ENCODE measurements around the gene SCN2A. TPM values are rescaled to one million over a fixed set of nuclear protein-coding genes. Genes with fewer than 3 reads are reported as not detected.

The SCN2A gene
- total RNA-seq, 2 experiments from 2014 or later = not detected

GRCh38 chr2:165198181-165198580 is 41.0 kb upstream of the SCN2A start:
- H3K4me3 Mint-ChIP-seq = no peak overlapping the region
- ChIA-PET CTCF (interaction anchor here (0.7 kb wide), 1 partner anchor 51 kb away, joined by 3 read pairs; no protein-coding TSS in a partner anchor), POLR2A (no interaction called here)
- no peaks in the 10 kb centered on the region for H3K27me3 Mint-ChIP-seq
- H3K27me3 ChIP-seq (ENCODE audit: control insufficient read depth in 1 of 2, insufficient read depth in 2 of 2, low read length in 2 of 2) = no peaks in the 10 kb centered on the region
- no peak for ATAC-seq (ENCODE audit: poor library complexity)
- no peaks in the 10 kb centered on the region for H3K4me1 ChIP-seq (ENCODE audit: insufficient read depth, low read length)
- H3K9me3 ChIP-seq (ENCODE audit: control insufficient read depth in 1 of 2, insufficient read depth in 1 of 2, low read length in 2 of 2) = no peaks in the 10 kb centered on the region
- intact Hi-C loops (cut with DNase I, micrococcal nuclease) = no loop called here
- no peaks in the 10 kb centered on the region for H3K36me3 Mint-ChIP-seq (ENCODE audit: low read depth)
- no peak overlapping the region for H3K4me3 ChIP-seq (ENCODE audit: low read length)
- H3K27ac ChIP-seq (ENCODE audit: low read depth in 1 of 2, low read length in 2 of 2) = no peak overlapping the region
- DNase-seq = no peak
- no peaks in the 10 kb centered on the region for H3K4me1 Mint-ChIP-seq (ENCODE audit: low read depth)
- no peak for TF ChIP-seq CTCF (IDR thresholded peaks at IDR 0.05)
- no peaks in the 10 kb centered on the region for H3K9me3 Mint-ChIP-seq
- H3K36me3 ChIP-seq (ENCODE audit: insufficient read depth, low read length) = no peaks in the 10 kb centered on the region
- no peak overlapping the region for H3K27ac Mint-ChIP-seq

- no peaks in the 10 kb centered on the region for H3K27me3 ChIP-seq (ENCODE audit: control insufficient read depth in 1 of 2, insufficient read depth in 2 of 2, low read length in 2 of 2)
- Mint-ChIP-seq H3K9me3 (no peaks in the 10 kb centered on the region), H3K4me3 (no peak overlapping the region), H3K27ac (no peak overlapping the region), H3K27me3 (no peaks in the 10 kb centered on the region), H3K36me3 (ENCODE audit: low read depth) (no peaks in the 10 kb centered on the region), H3K4me1 (ENCODE audit: low read depth) (no peaks in the 10 kb centered on the region)
- no peaks in the 10 kb centered on the region for H3K36me3 ChIP-seq (ENCODE audit: insufficient read depth, low read length)
- ChIA-PET POLR2A (no interaction called here), CTCF (no interaction called here)
- no peak overlapping the region for H3K4me3 ChIP-seq (ENCODE audit: low read length)
- intact Hi-C loops (cut with DNase I, micrococcal nuclease) = no loop called here
- H3K27ac ChIP-seq (ENCODE audit: low read depth in 1 of 2, low read length in 2 of 2) = no peak overlapping the region
- DNase-seq (no peak), ATAC-seq (ENCODE audit: poor library complexity) (no peak)
- H3K4me1 ChIP-seq (ENCODE audit: insufficient read depth, low read length) = no peaks in the 10 kb centered on the region
- no peak for TF ChIP-seq CTCF (IDR thresholded peaks at IDR 0.05)
- no peaks in the 10 kb centered on the region for H3K9me3 ChIP-seq (ENCODE audit: control insufficient read depth in 1 of 2, insufficient read depth in 1 of 2, low read length in 2 of 2)
Measured at GRCh38 chr2:165202239-165202638, 37.0 kb upstream of the SCN2A start.

GRCh38 chr2:165203689-165204559 is 35.3 kb upstream of the SCN2A start, which contains the start of gene SCN3A:
TSS of gene SCN3A (minus strand) at chr2:165204050. CDS start at chr2:165176394, 27,656 bp downstream.
- Histone ChIP-seq H3K27ac (ENCODE audit: low read depth in 1 of 2, low read length in 2 of 2) (no peak within 1 kb of the TSS), H3K4me1 (ENCODE audit: insufficient read depth, low read length) (no peaks in the 10 kb centered on the region), H3K27me3 (ENCODE audit: control insufficient read depth in 1 of 2, insufficient read depth in 2 of 2, low read length in 2 of 2) (no peaks in the 10 kb centered on the region), H3K9me3 (ENCODE audit: control insufficient read depth in 1 of 2, insufficient read depth in 1 of 2, low read length in 2 of 2) (no peaks in the 10 kb centered on the region), H3K36me3 (ENCODE audit: insufficient read depth, low read length) (no peaks in the 10 kb centered on the region), H3K4me3 (ENCODE audit: low read length) (no peak within 1 kb of the TSS)
- H3K4me3 Mint-ChIP-seq = peak within 1 kb of the TSS; percentile 54
- no peak for ATAC-seq (ENCODE audit: poor library complexity)
- no peaks in the 10 kb centered on the region for H3K36me3 Mint-ChIP-seq (ENCODE audit: low read depth)
- ChIA-PET POLR2A (no interaction called here), CTCF (interaction anchor here (0.7 kb wide), 2 partner anchors 20 to 117 kb away, joined by 3 to 4 read pairs; no protein-coding TSS in a partner anchor)
- intact Hi-C loops (cut with DNase I, micrococcal nuclease) = no loop called here
- no peak within 1 kb of the TSS for H3K27ac Mint-ChIP-seq
- no peaks in the 10 kb centered on the region for H3K27me3 Mint-ChIP-seq
- H3K9me3 Mint-ChIP-seq = no peaks in the 10 kb centered on the region
- no peaks in the 10 kb centered on the region for H3K4me1 Mint-ChIP-seq (ENCODE audit: low read depth)
- peak in 2 of 14 experiments; percentile 11 to 20 for DNase-seq
- TF ChIP-seq CTCF (IDR thresholded peaks at IDR 0.05) = peak; percentile 45

Data from CD4-positive, alpha-beta T cell (primary cell).